COR-L47 (cell line): Measurements from ENCODE around the gene CA7.
"Not testable (repeated sequence)": the region's sequence is repeated elsewhere in the genome, so short reads cannot be mapped to it uniquely, and the experiment has no call there.

Experiments used
- DNase-seq: peaks from one replicate; lab custom pipeline; 2025; lab: John Stamatoyannopoulos, UW

Gene CA7

GRCh38 chr16:66846831-66847230 is 2.6 kb downstream of the CA7 start:
- no peak for DNase-seq

- no peak for DNase-seq
Observed at GRCh38 chr16:66847533-66848067, 3.4 kb downstream of the CA7 start.

GRCh38 chr16:66848172-66848571 is 4.0 kb downstream of the CA7 start:
- DNase-seq = no peak

- DNase-seq = no peak
Observed at GRCh38 chr16:66849021-66849420, 4.8 kb downstream of the CA7 start.

GRCh38 chr16:66849549-66849948 is 5.3 kb downstream of the CA7 start:
- DNase-seq = no peak

- DNase-seq = no peak
Observed at GRCh38 chr16:66850115-66850815, 6.1 kb downstream of the CA7 start.

GRCh38 chr16:66851166-66851964 is 7.2 kb downstream of the CA7 start:
- no peak for DNase-seq

- no peak for DNase-seq
Observed at GRCh38 chr16:66853261-66854139, 9.3 kb downstream of the CA7 start.

- DNase-seq = no peak
Observed at GRCh38 chr16:66856184-66856730, 12.0 kb downstream of the CA7 start.

GRCh38 chr16:66856801-66857200 is 12.6 kb downstream of the CA7 start:
- DNase-seq = no peak

GRCh38 chr16:66857437-66857836 is 13.2 kb downstream of the CA7 start:
- no peak for DNase-seq

GRCh38 chr16:66858740-66859396 is 14.7 kb downstream of the CA7 start:
- DNase-seq = peak; percentile 9

- no peak for DNase-seq
Observed at GRCh38 chr16:66859397-66860068, 15.3 kb downstream of the CA7 start.

GRCh38 chr16:66862023-66862520 is 17.9 kb downstream of the CA7 start:
- DNase-seq = no peak

- no peak for DNase-seq
Observed at GRCh38 chr16:66863707-66864106, 19.5 kb downstream of the CA7 start.

GRCh38 chr16:66869424-66869823 is 25.2 kb downstream of the CA7 start:
- no peak for DNase-seq

GRCh38 chr16:66871363-66871762 is 27.1 kb downstream of the CA7 start:
- not testable (repeated sequence) for DNase-seq

- no peak for DNase-seq
Observed at GRCh38 chr16:66871840-66872239, 27.6 kb downstream of the CA7 start.

GRCh38 chr16:66872559-66872942 is 28.3 kb downstream of the CA7 start:
- no peak for DNase-seq

GRCh38 chr16:66872943-66873684 is 28.9 kb downstream of the CA7 start:
- peak; percentile 78 for DNase-seq
